ENCODE measurements around the gene CEMIP2. TPM values are rescaled to one million over a fixed set of nuclear protein-coding genes. Genes with fewer than 3 reads are reported as not detected.

The CEMIP2 gene
- total RNA-seq, 1 experiment from 2014 or later = 40.5 TPM

GRCh38 chr9:71647094-71647591 is 121.2 kb downstream of the CEMIP2 start:
- peaks cover 10% of the 10 kb centered on the region for H3K4me1 Mint-ChIP-seq
- ChIA-PET POLR2A (interaction anchor here (0.6 kb wide), 1 partner anchor 105 kb away, joined by 4 read pairs; no protein-coding TSS in a partner anchor), CTCF (interaction anchor here (0.7 to 1.2 kb wide), 5 partner anchors 12 to 378 kb away, joined by 3 to 4 read pairs (median 3); no protein-coding TSS in a partner anchor)
- TF ChIP-seq ZBTB21 (CRISPR knock-in tag; IDR thresholded peaks at IDR 0.05; ENCODE audit: borderline replicate concordance) (no peak), NFE2L1 (CRISPR knock-in tag; IDR thresholded peaks at IDR 0.05) (0 out of 2 replicates have a peak, but pooled peaks have one; percentile 67)
- no peak overlapping the region; the same call in 1 of the 2 replicates for H3K27ac Mint-ChIP-seq
- no peaks in the 10 kb centered on the region for H3K36me3 Mint-ChIP-seq
- peaks cover 23% of the 10 kb centered on the region for H3K27me3 Mint-ChIP-seq (ENCODE audit: low read depth)
- no peak for DNase-seq (ENCODE audit: low spot score)
- 0 out of 2 replicates have a peak, but pooled peaks have one; percentile 38 for ATAC-seq
- peaks cover 7% of the 10 kb centered on the region for H3K9me3 Mint-ChIP-seq
- H3K4me3 Mint-ChIP-seq = no peak overlapping the region

DNA sequence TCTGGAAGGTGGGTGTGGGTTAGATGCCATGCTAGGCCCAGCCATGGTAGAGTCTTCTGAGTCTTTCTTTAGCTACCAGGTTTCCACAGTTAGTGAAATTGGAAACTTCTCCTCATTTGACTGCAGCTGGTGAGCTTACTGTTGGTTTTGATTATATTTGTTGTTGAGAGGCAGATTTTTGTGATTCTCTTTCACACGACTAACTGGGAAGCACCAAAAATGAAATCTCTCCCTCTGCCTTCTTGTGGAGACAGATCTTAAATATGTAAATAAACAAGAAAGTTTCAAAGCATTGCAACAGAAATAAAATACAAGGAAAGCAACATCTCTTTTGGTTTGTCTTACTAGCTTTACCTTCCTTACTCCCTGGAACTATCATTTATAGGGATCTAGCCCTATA is 122.2 kb downstream of the CEMIP2 start:
- H3K27ac Mint-ChIP-seq = no peak overlapping the region
- no peaks in the 10 kb centered on the region for H3K36me3 Mint-ChIP-seq
- no peak overlapping the region for H3K4me3 Mint-ChIP-seq
- ATAC-seq = no peak
- TF ChIP-seq ZNF416 (CRISPR knock-in tag; IDR thresholded peaks at IDR 0.05) (no peak), FOXP1 (CRISPR knock-in tag; IDR thresholded peaks at IDR 0.05; ENCODE audit: borderline replicate concordance) (no peak), ZNF138 (CRISPR knock-in tag; conservative IDR thresholded peaks at IDR 0.05) (no peak), IRF1 (CRISPR knock-in tag; IDR thresholded peaks at IDR 0.05) (no peak), ZNF281 (CRISPR knock-in tag; IDR thresholded peaks at IDR 0.05) (no peak), ZNF219 (CRISPR knock-in tag; IDR thresholded peaks at IDR 0.05; ENCODE audit: borderline replicate concordance) (no peak), CDX4 (CRISPR knock-in tag; IDR thresholded peaks at IDR 0.05; ENCODE audit: borderline replicate concordance) (no peak), RELA (CRISPR knock-in tag; IDR thresholded peaks at IDR 0.05; ENCODE audit: borderline replicate concordance) (no peak), ZNF121 (CRISPR knock-in tag; IDR thresholded peaks at IDR 0.05) (no peak), ZMAT4 (CRISPR knock-in tag; IDR thresholded peaks at IDR 0.05) (no peak), TEAD4 (CRISPR knock-in tag; IDR thresholded peaks at IDR 0.05) (no peak), ZNF423 (CRISPR knock-in tag; IDR thresholded peaks at IDR 0.05) (no peak), FOXP4 (CRISPR knock-in tag; IDR thresholded peaks at IDR 0.05) (no peak), ZNF425 (CRISPR knock-in tag; conservative IDR thresholded peaks at IDR 0.05) (no peak)
- TF ChIP-seq, protein P1, sequence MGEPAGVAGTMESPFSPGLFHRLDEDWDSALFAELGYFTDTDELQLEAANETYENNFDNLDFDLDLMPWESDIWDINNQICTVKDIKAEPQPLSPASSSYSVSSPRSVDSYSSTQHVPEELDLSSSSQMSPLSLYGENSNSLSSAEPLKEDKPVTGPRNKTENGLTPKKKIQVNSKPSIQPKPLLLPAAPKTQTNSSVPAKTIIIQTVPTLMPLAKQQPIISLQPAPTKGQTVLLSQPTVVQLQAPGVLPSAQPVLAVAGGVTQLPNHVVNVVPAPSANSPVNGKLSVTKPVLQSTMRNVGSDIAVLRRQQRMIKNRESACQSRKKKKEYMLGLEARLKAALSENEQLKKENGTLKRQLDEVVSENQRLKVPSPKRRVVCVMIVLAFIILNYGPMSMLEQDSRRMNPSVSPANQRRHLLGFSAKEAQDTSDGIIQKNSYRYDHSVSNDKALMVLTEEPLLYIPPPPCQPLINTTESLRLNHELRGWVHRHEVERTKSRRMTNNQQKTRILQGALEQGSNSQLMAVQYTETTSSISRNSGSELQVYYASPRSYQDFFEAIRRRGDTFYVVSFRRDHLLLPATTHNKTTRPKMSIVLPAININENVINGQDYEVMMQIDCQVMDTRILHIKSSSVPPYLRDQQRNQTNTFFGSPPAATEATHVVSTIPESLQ (CRISPR knock-in tag; IDR thresholded peaks at IDR 0.05) = no peak
- TF ChIP-seq, protein P2, sequence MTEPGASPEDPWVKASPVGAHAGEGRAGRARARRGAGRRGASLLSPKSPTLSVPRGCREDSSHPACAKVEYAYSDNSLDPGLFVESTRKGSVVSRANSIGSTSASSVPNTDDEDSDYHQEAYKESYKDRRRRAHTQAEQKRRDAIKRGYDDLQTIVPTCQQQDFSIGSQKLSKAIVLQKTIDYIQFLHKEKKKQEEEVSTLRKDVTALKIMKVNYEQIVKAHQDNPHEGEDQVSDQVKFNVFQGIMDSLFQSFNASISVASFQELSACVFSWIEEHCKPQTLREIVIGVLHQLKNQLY (CRISPR knock-in tag; IDR thresholded peaks at IDR 0.05) = no peak
- H3K4me1 Mint-ChIP-seq = peaks cover 10% of the 10 kb centered on the region
- peaks cover 7% of the 10 kb centered on the region for H3K9me3 Mint-ChIP-seq
- no peak for DNase-seq (ENCODE audit: low spot score)
- ChIA-PET POLR2A (no interaction called here), CTCF (interaction anchor here (0.8 to 1.1 kb wide), 2 partner anchors 84 to 199 kb away, joined by 3 to 4 read pairs; no protein-coding TSS in a partner anchor)
- peaks cover 23% of the 10 kb centered on the region for H3K27me3 Mint-ChIP-seq (ENCODE audit: low read depth)
